Measurements from ENCODE around the gene RECQL5. TPM values are rescaled to one million over a fixed set of nuclear protein-coding genes. Genes with fewer than 3 reads are reported as not detected.

The RECQL5 gene
- total and polyA plus RNA-seq, 2 of the 8 experiments (the other 6 are each of a cell fraction or from before 2014, with no cell fraction given), result 15.1 to 41.1 TPM

DNA sequence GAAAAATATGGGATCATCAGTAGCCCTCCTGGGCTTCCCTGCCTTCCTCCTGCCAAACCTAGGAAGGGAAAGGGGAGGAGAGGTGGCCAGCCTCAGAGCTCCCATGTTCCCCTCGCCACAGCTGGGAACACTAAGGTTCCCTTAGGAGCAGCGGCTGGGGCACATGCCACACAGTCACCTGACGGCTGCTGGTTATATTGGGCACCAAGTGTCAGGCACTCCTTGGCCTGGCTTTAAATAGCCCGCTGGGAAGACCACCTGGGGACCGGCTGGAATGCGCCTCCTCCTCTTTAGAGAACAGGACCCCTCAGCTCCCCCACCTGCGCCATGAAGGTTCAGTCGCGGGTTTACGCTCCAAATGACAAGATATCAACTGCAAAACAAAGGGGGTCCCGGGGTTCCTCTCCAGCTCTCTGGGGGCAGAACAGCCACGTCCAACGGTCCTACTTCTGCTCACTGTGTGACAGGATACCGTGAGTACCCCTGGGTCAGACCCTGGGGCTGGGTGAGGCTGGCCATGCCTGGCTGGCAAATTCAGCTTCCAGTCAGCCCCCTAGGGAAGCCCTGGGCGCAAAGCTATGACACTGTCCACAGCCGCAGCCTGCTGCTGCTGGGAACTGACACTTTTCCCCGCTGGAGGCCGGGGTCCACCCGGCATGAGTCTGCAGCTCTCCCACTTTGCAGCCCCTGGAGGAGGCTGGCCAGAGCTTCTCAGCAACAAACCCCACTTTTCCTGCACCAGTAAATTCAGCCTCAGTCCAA lies 30.4 kb downstream of the RECQL5 start (continued):
- TF ChIP-seq, protein P1, sequence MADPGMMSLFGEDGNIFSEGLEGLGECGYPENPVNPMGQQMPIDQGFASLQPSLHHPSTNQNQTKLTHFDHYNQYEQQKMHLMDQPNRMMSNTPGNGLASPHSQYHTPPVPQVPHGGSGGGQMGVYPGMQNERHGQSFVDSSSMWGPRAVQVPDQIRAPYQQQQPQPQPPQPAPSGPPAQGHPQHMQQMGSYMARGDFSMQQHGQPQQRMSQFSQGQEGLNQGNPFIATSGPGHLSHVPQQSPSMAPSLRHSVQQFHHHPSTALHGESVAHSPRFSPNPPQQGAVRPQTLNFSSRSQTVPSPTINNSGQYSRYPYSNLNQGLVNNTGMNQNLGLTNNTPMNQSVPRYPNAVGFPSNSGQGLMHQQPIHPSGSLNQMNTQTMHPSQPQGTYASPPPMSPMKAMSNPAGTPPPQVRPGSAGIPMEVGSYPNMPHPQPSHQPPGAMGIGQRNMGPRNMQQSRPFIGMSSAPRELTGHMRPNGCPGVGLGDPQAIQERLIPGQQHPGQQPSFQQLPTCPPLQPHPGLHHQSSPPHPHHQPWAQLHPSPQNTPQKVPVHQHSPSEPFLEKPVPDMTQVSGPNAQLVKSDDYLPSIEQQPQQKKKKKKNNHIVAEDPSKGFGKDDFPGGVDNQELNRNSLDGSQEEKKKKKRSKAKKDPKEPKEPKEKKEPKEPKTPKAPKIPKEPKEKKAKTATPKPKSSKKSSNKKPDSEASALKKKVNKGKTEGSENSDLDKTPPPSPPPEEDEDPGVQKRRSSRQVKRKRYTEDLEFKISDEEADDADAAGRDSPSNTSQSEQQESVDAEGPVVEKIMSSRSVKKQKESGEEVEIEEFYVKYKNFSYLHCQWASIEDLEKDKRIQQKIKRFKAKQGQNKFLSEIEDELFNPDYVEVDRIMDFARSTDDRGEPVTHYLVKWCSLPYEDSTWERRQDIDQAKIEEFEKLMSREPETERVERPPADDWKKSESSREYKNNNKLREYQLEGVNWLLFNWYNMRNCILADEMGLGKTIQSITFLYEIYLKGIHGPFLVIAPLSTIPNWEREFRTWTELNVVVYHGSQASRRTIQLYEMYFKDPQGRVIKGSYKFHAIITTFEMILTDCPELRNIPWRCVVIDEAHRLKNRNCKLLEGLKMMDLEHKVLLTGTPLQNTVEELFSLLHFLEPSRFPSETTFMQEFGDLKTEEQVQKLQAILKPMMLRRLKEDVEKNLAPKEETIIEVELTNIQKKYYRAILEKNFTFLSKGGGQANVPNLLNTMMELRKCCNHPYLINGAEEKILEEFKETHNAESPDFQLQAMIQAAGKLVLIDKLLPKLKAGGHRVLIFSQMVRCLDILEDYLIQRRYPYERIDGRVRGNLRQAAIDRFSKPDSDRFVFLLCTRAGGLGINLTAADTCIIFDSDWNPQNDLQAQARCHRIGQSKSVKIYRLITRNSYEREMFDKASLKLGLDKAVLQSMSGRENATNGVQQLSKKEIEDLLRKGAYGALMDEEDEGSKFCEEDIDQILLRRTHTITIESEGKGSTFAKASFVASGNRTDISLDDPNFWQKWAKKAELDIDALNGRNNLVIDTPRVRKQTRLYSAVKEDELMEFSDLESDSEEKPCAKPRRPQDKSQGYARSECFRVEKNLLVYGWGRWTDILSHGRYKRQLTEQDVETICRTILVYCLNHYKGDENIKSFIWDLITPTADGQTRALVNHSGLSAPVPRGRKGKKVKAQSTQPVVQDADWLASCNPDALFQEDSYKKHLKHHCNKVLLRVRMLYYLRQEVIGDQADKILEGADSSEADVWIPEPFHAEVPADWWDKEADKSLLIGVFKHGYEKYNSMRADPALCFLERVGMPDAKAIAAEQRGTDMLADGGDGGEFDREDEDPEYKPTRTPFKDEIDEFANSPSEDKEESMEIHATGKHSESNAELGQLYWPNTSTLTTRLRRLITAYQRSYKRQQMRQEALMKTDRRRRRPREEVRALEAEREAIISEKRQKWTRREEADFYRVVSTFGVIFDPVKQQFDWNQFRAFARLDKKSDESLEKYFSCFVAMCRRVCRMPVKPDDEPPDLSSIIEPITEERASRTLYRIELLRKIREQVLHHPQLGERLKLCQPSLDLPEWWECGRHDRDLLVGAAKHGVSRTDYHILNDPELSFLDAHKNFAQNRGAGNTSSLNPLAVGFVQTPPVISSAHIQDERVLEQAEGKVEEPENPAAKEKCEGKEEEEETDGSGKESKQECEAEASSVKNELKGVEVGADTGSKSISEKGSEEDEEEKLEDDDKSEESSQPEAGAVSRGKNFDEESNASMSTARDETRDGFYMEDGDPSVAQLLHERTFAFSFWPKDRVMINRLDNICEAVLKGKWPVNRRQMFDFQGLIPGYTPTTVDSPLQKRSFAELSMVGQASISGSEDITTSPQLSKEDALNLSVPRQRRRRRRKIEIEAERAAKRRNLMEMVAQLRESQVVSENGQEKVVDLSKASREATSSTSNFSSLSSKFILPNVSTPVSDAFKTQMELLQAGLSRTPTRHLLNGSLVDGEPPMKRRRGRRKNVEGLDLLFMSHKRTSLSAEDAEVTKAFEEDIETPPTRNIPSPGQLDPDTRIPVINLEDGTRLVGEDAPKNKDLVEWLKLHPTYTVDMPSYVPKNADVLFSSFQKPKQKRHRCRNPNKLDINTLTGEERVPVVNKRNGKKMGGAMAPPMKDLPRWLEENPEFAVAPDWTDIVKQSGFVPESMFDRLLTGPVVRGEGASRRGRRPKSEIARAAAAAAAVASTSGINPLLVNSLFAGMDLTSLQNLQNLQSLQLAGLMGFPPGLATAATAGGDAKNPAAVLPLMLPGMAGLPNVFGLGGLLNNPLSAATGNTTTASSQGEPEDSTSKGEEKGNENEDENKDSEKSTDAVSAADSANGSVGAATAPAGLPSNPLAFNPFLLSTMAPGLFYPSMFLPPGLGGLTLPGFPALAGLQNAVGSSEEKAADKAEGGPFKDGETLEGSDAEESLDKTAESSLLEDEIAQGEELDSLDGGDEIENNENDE (IDR thresholded peaks at IDR 0.05; ENCODE audit: insufficient replicate concordance, low read length), result no peak

Data from H1 (cell line).